ENCODE results near the gene AAMDC. TPM values are rescaled to one million over a fixed set of nuclear protein-coding genes. Genes with fewer than 3 reads are reported as not detected.
"Not testable (repeated sequence)": the region's sequence is repeated elsewhere in the genome, so short reads cannot be mapped to it uniquely, and the experiment has no call there.

Gene AAMDC
- total RNA-seq, 2 donors from 2014 or later, result 103 to 113 TPM

GRCh38 chr11:77842441-77843121 lies 21.6 kb downstream of the AAMDC start:
- Histone ChIP-seq H3K4me1 (no peaks in the 10 kb centered on the region), H3K27ac (no peak overlapping the region), H3K36me3 (peaks cover 43% of the 10 kb centered on the region), H3K4me3 (no peak overlapping the region), H3K9me3 (peaks cover 0 to 10% of the 10 kb centered on the region in 2 donors), H3K27me3 (no peaks in the 10 kb centered on the region)
- no peak for DNase-seq (ENCODE audit: low spot score)
- TF ChIP-seq, protein P1, sequence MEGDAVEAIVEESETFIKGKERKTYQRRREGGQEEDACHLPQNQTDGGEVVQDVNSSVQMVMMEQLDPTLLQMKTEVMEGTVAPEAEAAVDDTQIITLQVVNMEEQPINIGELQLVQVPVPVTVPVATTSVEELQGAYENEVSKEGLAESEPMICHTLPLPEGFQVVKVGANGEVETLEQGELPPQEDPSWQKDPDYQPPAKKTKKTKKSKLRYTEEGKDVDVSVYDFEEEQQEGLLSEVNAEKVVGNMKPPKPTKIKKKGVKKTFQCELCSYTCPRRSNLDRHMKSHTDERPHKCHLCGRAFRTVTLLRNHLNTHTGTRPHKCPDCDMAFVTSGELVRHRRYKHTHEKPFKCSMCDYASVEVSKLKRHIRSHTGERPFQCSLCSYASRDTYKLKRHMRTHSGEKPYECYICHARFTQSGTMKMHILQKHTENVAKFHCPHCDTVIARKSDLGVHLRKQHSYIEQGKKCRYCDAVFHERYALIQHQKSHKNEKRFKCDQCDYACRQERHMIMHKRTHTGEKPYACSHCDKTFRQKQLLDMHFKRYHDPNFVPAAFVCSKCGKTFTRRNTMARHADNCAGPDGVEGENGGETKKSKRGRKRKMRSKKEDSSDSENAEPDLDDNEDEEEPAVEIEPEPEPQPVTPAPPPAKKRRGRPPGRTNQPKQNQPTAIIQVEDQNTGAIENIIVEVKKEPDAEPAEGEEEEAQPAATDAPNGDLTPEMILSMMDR (IDR thresholded peaks at IDR 0.05), result no peak

- not testable (repeated sequence) for H3K4me3 ChIP-seq; H3K4me1 ChIP-seq; H3K27me3 ChIP-seq; H3K27ac ChIP-seq; H3K9me3 ChIP-seq; DNase-seq (ENCODE audit: low spot score)
- peaks cover 50% of the 10 kb centered on the region for H3K36me3 ChIP-seq
Measured at GRCh38 chr11:77843700-77844099, 22.8 kb downstream of the AAMDC start.

DNA sequence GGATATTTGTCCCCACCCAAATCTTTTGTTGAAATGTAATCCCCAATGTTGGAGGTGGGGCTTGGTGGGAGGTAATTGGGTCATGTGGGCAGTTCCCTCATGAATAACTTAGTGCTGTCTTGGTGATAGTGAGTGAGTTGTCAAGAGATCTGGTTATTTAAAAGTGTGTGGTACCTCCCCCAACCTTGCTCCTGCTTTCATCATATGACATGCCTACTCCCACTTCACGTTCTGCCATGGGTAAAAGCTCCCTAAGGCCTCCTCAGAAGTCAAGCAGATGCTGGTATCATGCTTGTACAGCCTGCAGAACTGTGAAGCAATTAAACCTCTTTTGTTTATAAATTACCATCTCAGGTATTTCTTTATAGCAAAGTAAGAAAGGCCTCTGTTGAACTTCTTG lies 30.6 kb downstream of the AAMDC start:
- no peak overlapping the region for H3K27ac ChIP-seq
- DNase-seq (ENCODE audit: low spot score), result no peak
- no peaks in the 10 kb centered on the region for H3K27me3 ChIP-seq
- peaks cover 47% of the 10 kb centered on the region for H3K36me3 ChIP-seq
- H3K4me1 ChIP-seq, result no peaks in the 10 kb centered on the region
- peaks cover 0 to 7% of the 10 kb centered on the region in 2 donors for H3K9me3 ChIP-seq
- TF ChIP-seq, protein P1 (IDR thresholded peaks at IDR 0.05), result no peak
- H3K4me3 ChIP-seq, result no peak overlapping the region

DNA sequence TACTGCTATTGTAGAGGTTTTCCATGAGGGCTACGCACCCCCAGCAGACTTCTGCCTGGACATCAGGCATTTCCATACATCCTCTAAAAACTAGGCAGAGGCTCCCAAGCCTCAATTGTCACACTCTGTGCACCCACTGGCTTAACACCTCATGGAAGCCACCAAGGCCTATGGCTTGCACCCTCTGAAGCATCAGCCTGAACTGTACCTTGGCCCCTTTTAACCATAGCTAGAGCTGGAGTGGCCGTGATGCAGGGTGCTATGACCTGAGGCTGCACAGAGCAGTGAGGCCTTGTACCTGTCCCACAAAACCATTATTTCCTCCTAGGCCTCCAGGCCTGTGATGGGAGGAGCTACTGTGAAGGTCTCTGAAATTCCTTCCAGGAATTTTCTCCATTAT lies 33.9 kb downstream of the AAMDC start:
- H3K27me3 ChIP-seq, result no peaks in the 10 kb centered on the region
- H3K4me1 ChIP-seq, result no peaks in the 10 kb centered on the region
- no peak overlapping the region for H3K27ac ChIP-seq
- H3K9me3 ChIP-seq, result peaks cover 0 to 7% of the 10 kb centered on the region in 2 donors
- H3K36me3 ChIP-seq, result peaks cover 35% of the 10 kb centered on the region
- no peak overlapping the region for H3K4me3 ChIP-seq
- DNase-seq (ENCODE audit: low spot score), result no peak
- TF ChIP-seq, protein P1 (IDR thresholded peaks at IDR 0.05), result no peak

DNA sequence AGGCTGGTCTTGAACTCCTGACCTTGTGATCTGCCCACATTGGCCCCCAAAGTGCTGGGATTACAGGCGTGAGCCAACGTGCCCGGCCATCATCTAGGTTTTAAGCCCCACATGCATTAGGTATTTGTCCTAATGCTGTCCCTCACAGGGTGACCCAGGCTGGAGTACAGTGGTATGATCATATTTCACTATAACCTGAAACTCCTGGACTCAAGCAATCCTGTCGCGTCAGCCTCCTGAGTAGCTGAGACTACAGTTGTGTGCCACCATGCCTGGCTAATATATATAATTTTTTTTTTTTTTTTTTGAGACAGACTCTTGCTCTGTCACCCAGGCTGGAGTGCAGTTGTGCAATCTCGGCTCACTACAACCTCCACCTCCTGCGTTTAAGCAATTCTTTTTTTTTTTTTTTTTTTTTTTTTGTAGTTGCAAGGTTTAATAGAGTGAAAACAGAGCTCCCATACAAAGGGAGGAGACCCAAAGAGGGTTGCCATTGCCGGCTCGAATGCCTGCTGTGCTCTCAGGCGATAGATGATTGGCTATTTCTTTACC lies 37.0 kb downstream of the AAMDC start:
- not testable (repeated sequence) for H3K27me3 ChIP-seq; H3K4me1 ChIP-seq; H3K27ac ChIP-seq; H3K4me3 ChIP-seq; DNase-seq (ENCODE audit: low spot score); H3K9me3 ChIP-seq
- H3K36me3 ChIP-seq, result peaks cover 36% of the 10 kb centered on the region

- not testable (repeated sequence) for H3K9me3 ChIP-seq; H3K4me1 ChIP-seq; H3K27me3 ChIP-seq; H3K4me3 ChIP-seq; DNase-seq (ENCODE audit: low spot score); H3K27ac ChIP-seq
- H3K36me3 ChIP-seq, result peaks cover 14% of the 10 kb centered on the region
Measured at GRCh38 chr11:77861444-77861843, 40.5 kb downstream of the AAMDC start.

GRCh38 chr11:77865805-77866204 lies 44.9 kb downstream of the AAMDC start:
- Histone ChIP-seq H3K4me3 (no peak overlapping the region), H3K27ac (peak overlapping the region in 1 of 2 donors; percentile 21), H3K27me3 (no peaks in the 10 kb centered on the region), H3K4me1 (peaks cover 0 to 9% of the 10 kb centered on the region in 2 donors), H3K36me3 (peaks cover 22% of the 10 kb centered on the region), H3K9me3 (no peaks in the 10 kb centered on the region)
- DNase-seq (ENCODE audit: low spot score), result no peak
- TF ChIP-seq, protein P1 (IDR thresholded peaks at IDR 0.05), result no peak

All from right atrium auricular region (tissue), 2 donors.